Activated T-helper 1 cell treated with anti-CD3 and anti-CD28 coated beads, Interleukin-2, amount 50 U/mL, for 16 hours (primary cell): ENCODE results near the gene TRIM36.
A peak's percentile ranks its signal among the peaks of the same experiment; 100 is the strongest.

Experiments
- DNase-seq, 2 donors: peaks; one replicate each; pipeline ENCODE4 v3.0.0-alpha.2; 2020; ENCODE audit warnings: low read depth in 1 of 2, low spot score in 1 of 2

Gene TRIM36, protein sequence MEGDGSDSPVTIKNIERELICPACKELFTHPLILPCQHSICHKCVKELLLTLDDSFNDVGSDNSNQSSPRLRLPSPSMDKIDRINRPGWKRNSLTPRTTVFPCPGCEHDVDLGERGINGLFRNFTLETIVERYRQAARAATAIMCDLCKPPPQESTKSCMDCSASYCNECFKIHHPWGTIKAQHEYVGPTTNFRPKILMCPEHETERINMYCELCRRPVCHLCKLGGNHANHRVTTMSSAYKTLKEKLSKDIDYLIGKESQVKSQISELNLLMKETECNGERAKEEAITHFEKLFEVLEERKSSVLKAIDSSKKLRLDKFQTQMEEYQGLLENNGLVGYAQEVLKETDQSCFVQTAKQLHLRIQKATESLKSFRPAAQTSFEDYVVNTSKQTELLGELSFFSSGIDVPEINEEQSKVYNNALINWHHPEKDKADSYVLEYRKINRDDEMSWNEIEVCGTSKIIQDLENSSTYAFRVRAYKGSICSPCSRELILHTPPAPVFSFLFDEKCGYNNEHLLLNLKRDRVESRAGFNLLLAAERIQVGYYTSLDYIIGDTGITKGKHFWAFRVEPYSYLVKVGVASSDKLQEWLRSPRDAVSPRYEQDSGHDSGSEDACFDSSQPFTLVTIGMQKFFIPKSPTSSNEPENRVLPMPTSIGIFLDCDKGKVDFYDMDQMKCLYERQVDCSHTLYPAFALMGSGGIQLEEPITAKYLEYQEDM

DNA sequence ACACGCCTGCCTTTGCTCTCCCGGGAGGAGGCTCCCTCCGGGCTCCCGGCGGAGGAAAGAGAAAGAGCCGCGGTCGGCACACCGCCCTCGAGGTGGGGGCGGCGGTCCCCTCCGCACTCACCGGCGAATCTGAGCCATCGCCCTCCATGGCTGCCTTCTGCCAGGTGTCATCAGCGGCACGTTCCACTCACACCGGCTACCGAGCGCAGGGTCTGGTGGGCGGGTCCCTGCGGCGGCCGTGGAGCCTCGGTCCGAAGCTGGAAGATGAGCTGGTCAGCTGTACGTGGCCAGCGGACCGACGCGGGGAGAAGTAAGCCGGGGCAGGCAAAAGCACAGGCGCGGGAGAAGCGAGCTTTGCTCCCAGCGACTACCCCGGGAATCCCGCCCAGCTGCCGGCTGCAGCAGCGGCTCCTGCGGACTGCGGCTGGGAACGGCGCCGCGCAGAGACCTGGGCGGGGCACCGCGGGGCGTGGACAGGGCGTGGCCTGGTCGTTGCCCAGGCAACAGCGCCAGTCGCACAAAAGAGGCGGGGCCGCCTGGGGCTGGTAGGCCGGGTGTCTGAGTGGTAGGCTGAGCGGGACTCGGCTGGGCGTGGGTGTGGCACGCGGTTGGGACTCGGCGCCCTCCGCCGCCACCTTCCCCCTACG is at the start of gene TRIM36:
TRIM36 (minus strand) TSS at position 422 of the 647 bp plus-strand sequence; CDS start at position 148, 274 bp downstream.
- DNase-seq, result peak; percentile 53 to 80

DNA sequence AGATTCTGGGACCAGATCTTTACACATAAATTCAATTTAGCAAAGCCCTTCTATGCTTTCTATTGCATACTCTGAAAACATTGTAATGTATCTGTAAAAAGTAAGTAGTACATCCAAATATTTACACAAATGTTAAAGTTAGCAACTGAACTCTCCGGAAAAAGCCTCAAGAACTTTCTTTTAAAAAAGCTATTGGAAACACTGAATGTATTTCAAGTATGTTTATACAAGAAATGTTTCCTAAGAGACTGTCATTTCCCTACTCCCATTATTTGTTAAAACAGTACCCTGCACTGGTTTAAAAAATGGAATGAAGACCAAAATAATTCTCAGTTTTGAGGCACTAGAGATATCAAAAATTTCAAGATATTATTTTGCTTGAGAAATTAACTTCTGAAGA is 44.8 kb upstream of the TRIM36 start:
- no peak for DNase-seq

DNA sequence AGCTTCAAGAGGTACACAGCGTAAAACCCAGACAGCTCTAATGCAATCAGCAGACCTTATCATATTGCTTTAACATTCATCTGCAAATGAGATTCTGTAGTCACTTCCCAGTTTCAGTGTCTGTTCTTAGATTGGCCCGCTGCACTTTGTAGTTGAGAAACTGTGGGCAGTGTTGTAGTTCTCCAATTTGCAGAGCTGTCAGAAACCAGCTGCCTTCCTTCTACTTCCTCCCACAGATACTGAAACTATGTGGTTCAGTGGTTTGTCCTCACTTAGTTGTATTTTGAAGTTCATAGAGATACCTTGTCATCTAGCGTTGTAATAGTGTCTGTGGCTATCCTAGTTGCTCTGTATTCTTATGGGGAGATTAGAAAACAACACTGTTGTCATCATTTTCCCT is 39.6 kb upstream of the TRIM36 start:
- no peak for DNase-seq

DNA sequence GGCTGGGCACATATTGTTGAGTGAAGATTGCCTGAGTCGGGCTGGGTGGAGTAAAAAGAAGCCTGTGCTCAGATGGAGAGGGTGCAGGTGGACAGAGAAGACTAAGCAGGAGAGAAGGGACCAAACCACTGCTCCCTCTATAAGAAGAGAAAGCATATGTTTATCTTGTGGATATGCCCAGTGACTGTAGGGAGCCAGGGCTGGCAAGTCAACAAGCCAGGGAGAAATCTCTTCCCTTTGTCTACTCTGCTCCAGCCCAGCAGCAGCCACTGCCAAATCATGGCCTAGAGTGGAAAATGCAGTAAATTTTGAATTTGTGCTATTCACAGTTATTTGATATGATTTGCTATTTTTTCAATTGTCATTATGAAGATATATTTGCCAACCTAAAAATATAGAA is 33.2 kb upstream of the TRIM36 start:
- no peak for DNase-seq

DNA sequence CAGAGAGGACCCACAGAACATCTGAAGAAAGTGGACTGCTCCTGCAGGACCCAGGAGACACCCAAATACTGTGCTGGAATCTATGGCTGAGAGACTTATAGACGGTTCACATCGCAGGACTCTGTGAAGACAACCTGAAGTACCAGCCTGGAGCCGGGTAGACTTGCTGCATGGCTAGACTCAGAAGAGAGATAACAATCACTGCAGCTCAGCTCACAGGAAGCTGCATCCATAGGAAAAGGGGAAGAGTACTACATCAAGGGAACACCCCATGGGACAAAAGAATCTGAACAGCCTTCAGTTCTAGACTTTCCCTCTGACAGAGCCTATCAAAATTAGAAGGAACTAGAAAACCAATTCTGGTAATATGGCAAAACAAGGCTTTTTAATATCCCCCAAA is 26.5 kb upstream of the TRIM36 start:
- DNase-seq, result no peak

DNA sequence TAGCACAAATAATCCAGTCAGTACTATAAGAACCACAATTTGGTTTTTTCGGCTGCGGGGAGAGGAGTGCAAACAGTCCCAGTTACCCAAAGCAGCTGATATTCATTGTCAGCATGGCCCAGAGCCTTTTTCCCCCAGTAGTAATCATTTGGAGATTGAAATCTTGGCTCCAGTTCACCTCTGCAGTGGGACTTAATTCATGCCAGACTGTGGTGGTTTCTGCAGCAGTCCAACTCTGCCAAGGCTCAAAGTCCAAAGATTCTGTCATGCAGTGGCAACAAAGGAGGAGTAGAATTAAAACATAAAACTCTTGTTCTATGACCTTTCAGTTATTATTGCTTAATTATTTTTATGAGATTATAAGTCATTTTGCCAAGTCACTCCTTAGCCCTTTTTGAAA is 25.0 kb upstream of the TRIM36 start:
- DNase-seq, result no peak

DNA sequence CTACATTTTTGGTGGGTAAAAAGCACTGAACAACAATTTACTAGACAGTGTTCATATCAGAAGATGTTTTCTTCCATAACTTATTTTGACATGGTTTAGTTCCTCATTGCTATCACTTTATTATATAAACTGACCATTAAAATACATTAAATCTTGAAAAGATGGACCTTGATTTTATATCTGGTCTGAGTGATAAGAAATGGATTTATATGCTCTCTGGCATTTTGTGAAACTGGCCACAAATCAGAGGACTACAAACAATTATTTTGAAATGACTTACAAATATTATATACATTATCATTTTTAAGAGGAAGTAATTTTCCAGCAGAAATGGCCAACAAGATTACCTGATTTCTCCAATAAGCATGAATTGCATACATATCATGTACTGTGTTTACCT is 23.6 kb upstream of the TRIM36 start:
- DNase-seq, result no peak

DNA sequence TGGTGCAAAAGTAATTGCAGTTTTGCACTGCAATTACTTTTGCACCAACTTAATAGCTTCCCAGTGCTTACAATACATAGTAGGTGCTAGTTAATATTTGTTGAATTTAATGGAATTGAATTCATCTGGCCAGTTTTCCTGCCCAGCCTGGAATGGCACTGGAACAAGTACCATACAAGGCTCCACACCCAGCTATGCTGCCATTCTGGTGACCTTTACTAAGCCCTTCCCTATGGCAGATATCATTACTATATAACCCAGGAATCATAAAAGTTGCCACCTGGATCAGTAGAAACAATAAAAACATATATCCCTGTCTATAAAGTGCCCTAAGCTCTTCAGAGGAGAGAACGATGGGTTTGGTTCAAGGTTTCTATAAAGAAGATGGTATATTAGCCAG is 22.4 kb upstream of the TRIM36 start:
- no peak for DNase-seq

DNA sequence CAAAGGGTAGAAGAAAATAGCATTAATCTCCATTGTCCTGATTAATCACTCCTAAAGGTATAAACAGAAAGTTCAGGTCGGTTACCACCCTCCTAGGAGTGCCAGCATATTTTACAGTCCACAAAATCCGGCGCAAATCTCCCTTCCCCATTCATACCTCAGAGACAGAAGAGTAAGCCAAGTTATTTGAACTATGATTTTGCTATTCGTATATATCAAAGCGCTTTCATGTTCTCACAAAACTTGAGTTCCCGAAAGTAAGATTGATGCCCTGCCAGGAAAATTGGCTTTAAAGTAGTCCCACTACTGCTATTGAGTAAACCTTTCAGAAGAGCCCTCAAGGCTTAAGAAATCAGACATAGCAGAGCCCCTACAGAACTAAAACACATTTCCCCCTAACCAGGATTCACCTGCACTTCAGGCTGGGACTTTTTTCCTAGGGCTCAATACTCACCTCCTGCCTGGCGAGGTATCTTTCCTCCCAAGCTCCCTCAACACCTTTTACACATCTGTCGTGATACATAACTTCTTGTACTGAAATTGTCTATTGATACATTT is 21.8 kb upstream of the TRIM36 start:
- no peak for DNase-seq

DNA sequence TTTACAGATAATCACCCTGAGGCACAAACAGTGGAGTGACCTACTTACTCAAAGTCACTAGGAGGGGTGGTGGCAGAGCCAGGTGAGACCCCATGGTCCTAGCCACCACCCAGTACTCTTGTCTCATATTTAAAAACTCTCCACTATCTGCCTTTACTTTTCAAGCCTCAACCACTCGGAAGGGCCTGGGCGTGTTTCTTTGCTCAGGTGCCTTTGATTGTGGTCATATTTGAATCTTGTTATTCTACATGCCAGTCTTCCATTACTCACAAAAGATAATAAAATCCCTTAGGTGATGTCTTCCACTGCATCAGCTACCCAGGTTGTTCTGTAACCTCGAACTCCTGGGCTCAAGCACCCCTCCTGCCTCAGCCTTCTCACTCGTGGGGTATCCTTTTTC is 20.7 kb upstream of the TRIM36 start:
- no peak for DNase-seq

DNA sequence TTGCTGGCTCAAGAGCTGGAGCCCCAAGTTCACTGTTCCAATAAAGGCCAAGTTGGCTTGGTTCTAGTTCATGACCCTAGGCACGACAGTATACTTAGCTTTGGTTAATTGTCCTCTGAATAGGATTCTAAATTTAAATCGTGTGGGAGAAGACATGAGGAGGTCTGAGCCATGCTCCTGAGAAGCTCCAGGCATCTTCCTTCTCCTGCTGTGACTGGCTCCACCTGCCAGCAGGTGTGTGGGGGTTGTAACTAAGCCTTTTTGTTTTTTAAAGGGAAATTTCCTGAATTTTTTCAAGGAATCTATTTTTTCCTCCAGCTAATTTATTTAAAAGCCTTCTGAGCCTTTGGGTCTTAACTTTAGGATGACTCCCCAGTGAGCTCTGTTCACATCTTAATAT is 20.2 kb upstream of the TRIM36 start:
- no peak for DNase-seq

DNA sequence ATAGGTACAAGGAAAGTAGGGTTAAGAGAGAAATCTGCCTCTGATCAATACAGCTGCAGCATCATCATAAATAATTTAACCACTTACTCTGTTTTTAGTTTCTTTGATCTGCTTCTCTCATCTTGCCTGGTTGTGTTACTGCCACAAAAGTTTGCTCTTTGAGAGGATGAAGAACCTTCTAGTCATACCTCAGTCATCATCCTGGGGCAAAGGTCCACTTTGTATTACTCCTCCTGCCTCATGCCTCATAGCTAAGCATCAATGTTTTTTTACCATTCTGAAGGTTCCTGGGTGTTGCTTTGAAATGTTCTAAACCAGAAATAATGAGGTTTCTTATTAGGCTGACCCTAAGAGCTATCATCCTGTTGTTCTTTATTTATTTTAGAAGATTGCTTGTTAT is 17.1 kb upstream of the TRIM36 start:
- no peak for DNase-seq

DNA sequence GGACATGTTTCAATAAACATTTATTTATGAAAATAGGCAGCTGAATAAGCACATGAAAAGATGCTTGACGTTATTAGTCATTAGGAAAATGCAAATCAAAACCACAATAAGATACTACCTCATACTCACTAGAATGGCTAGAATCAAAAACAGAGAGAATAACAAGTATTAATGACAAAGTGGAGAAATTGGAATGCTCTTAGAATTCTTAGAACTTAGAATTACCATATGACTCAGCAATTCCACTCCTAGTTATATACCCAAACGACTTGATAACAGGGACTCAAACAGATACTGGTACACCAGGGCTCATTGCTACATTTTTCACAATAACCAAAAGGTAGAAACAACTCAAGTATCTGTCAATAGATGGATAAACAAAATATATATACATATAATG is 15.1 kb upstream of the TRIM36 start:
- no peak for DNase-seq

DNA sequence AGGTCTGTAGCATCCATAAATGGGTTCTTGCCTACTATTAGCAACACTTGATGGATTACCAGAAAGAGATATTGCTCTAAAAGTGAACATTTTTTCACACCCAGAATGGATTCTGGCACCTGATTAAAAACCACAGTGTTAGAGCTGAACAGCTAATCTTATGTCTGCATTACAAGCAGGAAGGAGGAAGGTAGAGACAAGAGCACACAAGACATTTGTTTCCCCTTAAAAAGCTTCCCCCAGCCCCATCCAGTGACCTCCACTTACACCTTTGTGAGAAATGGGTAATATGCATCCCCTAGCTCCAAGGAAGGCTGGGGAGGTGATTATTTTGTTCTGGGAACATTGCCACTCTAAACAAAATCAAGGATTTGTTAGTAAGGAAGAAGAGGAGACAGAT is 12.0 kb upstream of the TRIM36 start:
- DNase-seq, result no peak

DNA sequence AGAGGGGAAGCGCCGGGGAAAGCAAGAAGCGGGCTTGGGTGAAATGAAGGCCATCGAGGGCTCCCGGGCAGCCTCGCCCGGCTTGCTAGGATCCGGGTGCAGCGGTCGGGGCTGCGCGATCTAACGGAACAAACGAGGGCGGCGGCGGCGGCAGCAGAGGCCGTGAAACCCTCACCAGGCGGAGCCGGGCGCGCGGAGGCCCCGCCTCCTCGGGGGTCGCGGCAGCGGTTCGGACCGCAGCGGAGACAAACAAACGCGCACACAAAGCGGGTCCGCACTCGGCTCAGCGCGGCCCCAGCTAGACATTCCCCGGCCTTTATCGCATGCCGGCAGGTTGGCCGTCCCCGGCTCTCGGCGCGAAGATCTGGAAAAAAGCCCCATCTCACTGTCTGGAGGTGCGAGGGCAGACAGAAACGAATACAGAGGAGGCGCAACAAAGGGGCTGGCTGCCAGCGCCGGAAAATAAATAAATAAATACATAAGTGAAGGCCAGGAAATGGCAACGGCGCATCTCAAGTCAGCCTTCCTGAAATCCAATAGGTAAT is 10.5 kb upstream of the TRIM36 start:
- no peak for DNase-seq

DNA sequence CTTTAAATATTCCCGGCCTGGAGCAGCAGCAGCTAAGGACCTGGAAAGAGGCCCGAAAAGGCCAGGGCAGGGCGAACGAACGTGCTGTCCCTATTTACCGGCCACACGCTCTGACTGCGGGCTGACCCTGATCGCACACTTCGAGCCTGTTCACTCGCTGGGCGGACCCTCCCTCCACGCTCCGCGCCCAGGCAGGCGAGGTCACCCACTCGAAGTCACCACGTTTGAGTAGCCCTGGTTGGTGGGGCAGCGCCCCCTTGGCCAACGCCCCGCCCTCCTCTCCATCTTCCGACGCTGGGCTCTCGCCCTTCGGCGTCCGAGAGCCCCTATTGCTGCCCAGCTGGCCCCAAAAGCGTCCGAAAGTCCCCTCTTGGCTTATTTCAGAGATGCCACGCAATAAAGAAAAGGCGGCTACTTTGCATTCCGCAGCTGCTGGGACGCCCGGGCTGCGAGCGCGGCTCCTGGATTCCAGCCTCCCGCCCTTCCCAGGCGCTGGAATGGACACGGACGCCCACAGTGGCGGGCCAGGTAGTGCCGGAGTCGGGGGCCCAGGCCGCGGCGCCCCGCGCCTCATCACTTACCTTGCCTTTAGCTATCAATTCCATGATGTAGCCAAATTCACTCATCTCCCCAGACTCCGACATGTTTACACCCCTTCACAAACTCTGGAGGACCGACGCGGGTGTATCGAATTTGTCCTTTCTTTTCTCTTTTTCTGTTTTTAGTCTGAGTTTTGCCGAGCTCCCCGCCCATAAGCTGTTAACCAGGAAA is 9.9 kb upstream of the TRIM36 start:
- no peak for DNase-seq

DNA sequence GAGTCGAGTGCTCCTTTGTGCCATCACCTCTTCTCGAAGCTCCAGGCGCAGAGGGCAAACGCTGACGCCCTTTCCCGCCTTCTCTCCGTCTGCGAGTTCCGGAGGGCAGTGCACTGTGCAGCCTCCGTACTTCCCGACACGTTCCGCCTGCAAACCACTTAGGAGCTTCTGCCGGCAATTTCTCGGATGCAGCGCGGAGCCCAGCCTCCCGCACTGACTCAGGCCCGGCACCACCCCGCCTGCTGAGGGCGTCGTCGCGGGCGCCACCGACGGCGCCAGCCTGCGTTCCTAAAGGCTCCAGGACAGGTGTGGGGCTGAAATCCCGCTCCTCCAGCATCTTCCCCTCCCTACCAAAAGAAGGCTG is 9.3 kb upstream of the TRIM36 start:
- no peak for DNase-seq

DNA sequence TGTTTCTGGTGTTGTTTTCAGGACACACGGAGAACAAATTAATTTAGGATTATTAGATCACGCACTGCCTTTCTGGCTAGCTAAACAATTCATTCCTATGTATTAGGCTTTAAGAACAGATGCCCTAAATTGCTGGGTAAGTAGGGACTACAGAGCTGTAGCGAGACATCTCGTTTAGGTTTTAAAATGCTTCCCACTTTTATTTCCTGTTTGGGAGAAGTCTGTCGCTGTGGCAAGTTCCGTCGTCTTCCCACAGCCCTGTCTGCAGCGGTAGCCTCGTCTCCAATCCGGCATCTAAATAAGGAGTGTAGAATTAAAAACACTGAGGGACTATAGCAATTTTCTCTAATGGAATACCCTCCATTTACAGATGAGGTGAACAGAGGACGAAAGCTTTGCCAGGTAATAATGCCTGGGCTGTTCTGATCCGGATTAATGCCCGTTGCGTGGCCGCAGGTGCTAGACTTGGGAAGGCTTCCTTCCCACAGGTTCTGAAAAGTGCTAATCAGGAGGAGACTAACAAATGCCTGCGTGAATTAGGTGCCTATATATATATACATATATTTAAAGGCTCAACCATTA is 1.3 kb upstream of the TRIM36 start:
- DNase-seq, result no peak

DNA sequence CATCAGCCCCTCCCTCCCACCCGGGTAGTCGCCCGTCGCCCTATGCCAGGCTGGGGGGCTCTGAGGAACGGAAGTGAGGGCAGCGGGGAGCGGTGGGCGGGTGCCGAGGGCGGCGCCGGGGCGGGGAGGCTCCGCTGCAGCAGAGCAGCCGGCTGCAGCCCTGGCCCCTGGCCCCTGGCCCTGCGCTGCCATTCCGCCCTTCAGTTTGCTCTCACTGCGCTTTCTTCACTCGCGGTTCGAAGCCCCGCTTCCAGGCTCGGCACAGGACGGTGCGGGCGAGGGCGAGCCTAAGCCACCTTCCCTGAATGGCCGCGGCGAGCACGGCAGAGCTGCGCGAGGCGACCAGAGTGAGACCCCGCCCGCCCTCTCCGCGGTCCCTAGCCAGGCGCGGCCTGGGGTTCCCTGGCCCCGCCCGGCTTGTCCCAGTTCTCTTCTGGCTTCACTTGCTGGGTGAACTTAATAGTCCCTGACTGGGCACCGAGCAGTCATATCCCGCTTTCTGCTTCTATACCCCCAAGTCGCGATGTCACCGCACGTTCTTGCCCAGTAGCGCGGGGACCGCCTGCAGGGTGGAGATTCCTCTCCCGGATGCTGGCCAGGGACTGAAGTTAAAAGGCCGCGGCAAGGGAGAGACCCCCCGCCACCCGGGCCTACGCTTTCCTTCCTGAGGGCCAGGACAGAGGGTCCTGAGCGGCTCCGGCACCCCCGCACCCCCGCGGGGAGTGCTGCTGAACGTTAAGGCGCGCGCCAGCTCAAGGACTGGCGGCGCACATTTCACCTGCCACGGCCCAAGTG is 623 bp upstream of the TRIM36 start:
- no peak for DNase-seq
